Fibroblast of gingiva (primary cell): ENCODE measurements around the gene CYP2W1.
"Not testable (repeated sequence)": the region's sequence is repeated elsewhere in the genome, so short reads cannot be mapped to it uniquely, and the experiment has no call there.

Experiments
- DNase-seq: peaks from one replicate; pipeline ENCODE4 v3.0.0-alpha.2; 2011; ENCODE audit warnings: low read depth

The CYP2W1 gene

DNA sequence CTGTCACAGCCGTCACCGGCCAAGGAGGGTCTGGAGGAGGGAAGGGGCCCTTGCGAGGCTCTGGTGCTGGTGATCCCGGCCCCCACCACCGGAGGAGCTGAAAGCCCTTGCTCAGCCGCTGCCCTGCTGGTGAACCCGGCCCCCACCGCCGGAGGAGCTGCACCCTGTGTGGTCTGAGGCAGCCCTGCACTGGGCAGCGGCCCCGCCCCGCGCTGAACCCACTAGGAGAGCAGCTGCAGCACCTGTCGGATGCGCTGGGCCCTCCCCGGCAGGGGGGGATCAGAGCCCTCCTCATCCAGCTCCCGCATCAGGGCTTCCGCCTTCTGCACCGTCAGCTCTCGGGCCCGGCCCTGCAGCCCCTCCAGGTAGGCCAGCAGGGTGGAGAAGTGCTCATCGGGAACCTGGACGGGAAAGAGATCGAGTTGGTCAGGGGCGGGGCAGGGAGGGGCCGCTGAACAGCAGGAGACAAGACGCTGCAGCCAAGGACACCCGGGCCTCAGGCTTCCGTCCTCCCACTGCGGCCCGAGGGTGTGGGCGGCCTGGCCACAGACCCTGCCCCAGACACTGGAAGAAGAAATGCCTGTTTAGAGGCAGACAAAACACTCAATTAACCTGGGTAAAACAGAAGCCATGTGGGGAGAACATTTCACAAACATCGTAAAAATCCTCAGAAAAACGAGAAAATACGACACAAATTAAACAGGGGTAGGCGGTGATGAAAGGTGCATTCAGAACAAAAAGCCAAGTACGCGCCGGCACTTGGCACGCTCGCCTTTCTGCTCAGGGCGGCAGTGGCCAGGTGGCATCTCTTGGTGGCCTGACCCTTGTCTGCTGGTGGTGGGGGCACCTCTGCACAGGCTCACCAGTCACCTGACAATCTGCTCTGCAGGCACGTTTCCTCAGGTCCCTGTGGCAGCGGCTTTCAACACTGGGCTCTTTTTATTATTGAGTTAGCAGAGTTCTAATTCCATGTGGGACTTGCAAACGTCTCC lies 14.7 kb downstream of the CYP2W1 start:
- no peak for DNase-seq

DNA sequence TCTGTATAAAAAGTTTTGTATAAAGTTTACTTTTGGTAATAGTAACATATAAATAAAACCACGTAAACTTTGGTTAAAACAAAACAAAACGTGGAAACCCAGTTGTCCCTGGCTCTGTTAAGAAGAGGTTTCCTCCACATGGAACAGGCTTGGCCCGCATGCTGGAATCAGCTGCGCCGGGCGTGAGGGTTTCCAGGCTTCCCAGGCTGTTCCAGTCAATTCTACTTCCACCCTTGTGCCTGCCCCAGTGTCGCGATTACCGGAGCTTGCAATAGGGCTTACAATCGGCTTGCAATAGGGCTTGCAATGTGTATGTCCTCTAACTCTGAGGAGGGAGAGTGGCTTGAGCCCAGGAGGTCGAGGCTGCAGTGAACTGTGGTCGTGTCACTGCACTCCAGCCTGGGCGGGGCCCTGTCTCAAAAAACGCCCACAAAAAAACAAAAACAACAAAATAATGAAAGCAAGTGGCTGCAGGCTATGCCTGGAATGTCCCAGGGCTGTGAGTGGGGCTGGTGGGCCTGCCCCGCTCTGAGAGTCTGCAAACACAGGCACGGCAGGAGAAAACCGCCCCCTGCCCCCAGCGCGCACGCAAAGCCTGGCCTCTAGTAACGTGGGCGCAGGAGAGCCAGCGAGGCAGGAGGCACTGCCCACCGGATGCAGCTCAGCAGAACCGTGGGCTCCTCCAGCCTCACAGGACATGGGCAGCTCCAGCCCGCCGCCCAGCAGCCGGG lies 16.3 kb downstream of the CYP2W1 start:
- no peak for DNase-seq

DNA sequence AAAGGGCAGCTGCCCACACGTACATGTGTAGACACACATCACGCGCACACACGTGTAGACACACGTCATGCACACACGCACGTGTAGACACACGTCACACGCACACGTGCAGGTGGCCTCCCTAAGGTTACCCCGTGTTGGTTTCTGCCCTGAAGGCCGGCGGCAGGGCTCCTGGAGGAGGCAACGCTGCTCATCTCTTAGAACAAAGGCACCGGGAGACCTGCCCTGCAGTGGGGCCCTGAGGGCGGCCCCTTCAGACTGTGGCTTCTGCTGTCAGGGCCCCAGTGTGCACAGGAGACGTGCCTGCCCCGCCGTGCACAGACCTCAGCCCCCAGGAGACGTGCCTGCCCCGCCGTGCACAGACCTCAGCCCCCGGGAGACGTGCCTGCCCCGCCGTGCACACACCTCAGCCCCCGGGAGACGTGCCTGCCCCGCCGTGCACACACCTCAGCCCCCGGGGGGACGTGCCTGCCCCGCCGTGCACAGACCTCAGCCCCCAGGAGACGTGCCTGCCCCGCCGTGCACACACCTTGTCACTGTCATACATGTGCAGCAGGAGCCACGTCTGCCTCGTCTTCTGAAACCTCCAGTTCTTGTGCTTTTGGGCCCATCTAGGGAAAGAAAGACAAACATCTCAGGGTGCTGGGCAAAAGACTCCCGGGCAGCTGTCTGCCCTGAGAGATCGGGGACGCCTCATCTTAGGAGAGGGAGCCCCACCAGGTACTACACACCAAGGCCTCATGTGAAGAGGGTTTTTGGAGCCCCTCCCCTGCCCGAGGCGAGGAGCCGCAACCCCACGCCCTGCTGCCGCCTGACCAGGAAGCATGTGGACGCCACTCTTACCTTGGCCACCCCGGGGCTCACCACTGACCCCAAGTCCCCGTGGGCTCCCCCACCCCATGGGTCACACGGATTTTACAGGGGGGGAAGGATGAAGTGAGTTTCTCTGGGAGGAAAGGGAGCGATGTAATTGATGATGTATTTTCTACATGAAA lies 17.3 kb downstream of the CYP2W1 start:
- DNase-seq = no peak

DNA sequence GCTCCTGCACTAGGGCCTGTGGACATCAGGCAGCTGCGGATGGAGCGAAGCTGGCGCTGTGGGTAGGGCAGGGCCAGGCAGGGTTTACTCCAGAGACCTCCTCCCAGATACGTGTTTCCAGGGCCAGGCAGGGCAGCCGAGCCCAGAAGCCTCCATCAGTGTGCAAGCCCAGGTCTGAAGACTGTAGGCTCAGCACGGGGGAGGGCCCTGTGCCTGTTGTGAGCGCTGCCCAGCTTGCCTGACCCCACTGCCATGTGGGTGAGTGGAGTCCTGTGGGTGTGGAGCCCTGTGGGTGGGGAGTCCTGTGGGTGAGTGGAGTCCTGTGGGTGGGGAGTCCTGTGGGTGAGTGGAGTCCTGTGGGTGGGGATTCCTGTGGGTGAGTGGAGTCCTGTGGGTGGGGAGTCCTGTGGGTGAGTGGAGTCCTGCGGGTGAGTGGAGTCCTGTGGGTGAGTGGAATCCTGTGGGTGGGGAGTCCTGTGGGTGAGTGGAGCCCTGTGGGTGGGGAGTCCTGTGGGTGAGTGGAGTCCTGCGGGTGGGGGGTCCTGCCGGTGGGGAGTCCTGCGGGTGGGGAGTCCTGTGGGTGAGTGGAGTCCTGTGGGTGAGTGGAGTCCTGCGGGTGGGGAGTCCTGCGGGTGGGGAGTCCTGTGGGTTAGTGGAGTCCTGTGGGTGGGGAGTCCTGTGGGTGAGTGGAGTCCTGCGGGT lies 18.2 kb downstream of the CYP2W1 start:
- not testable (repeated sequence) for DNase-seq

DNA sequence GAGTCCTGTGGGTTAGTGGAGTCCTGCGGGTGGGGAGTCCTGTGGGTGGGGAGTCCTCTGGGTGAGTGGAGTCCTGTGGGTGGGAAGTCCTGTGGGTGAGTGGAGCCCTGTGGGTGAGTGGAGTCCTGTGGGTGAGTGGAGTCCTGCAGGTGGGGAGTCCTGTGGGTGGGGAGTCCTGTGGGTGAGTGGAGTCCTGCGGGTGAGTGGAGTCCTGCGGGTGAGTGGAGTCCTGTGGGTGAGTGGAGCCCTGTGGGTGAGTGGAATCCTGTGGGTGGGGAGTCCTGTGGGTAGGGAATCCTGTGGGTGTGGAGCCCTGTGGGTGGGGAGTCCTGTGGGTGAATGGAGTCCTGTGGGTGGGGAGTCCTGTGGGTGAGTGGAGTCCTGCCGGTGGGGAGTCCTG lies 19.0 kb downstream of the CYP2W1 start:
- DNase-seq = not testable (repeated sequence)

DNA sequence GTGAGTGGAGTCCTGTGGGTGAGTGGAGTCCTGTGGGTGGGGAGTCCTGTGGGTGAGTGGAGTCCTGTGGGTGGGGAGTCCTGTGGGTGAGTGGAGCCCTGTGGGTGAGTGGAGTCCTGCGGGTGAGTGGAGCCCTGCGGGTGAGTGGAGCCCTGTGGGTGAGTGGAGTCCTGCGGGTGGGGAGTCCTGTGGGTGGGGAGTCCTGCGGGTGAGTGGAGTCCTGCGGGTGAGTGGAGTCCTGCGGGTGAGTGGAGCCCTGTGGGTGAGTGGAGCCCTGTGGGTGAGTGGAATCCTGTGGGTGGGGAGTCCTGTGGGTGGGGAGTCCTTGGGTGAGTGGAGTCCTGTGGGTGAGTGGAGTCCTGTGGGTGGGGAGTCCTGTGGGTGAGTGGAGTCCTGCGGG lies 19.5 kb downstream of the CYP2W1 start:
- not testable (repeated sequence) for DNase-seq

DNA sequence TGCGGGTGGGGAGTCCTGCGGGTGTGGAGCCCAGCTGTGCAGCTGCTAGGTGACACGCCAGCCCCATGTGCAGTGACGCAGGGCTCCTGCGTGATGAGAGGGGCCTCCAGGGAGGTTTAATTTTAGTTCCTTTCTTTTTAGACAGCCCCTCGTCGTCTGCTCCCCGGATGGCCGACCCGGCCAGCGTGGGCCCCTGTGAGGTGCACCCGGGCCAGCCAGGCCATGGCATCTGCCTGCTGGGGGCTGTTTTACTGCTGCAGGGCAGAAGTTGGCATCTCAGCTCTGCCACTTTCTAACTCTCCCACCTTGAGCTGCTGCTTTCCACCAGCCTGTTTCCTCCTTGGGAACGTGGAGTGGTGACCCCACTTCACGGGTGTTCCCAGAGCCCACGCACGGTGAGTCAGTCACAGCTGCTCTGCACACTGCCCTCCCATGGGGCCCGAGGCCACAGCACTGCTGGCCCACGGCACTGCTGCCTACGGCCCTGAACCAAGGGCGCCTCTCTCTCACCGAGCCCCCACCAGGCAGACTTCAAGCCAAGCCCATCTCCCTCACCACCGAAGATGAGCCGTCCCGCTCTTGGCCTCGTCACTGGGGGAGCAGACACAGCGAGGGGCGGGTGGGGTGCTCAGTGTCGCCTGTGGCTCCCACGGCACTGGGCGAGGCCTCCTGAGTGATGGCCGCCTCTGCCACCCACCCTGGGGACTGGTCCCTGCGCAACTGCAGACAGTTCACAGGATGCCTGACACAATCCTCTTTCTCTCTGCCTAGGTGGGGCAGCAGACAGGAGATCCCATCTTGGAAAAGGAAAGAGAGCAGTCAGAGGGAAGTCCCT lies 21.3 kb downstream of the CYP2W1 start:
- DNase-seq = no peak

DNA sequence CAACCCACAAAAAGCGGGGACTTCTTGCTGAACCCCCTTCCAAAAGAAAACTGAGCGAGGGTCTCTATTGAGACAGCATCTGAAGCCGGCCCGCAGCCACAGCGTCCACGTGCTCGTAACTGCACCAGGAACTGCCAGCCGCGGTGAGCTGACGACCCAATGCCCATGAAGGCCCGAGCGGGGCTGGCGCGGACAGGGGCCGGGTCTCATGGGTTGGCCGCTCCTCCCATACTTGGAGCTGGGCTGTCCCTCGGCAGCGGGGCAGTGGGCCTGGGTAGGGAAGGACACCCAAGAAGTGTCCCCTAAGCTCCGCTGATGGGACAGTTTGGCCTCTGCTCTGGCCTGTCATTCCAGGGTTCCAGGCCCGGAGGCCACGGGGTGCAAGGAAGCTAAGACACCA lies 22.3 kb downstream of the CYP2W1 start:
- no peak for DNase-seq

DNA sequence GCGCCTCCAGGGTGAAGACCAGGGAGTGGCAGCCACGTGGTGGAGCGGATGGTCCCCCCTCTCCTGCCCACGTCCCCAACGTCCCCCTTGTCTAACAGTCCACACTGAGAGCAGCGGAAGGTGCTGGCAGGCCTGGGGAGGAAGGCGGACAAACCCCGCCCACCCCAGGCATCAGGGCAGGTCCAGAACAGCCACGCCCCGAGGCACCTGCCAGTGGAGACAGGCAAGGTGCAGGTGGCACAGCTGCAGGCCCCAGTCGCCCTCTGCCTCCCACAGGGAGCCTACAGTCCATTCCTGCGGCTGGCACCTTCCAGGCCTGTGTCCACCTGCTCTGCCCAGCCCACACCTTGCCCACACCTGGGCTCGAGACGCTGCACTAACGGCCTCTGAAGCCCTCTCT lies 24.9 kb downstream of the CYP2W1 start:
- no peak for DNase-seq

DNA sequence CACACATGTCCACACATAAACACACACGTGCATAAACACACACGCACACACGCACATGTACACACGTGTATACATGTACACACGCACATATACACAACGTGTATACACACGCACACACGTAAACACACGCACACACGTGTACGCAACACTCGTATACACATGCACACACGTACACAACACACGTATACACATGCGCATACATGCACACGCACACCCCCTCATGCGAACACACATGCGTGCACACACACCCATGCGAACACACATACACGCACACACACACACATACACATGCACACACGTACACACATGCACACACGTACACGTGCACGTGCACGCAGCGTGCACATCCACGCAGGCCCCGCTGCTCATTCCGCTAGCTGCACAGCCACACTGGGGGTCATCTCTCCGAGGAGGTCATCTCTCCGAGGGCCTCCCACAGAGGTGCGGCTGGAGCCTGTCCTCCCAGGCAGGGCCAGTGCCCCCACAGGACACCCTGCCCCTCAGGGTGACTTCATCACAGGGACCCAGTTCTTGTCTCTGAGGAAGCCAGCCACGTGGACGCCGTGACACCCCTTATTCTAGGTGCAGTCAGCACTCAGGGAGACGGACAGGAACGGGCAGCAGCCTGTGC lies 25.9 kb downstream of the CYP2W1 start:
- no peak for DNase-seq

DNA sequence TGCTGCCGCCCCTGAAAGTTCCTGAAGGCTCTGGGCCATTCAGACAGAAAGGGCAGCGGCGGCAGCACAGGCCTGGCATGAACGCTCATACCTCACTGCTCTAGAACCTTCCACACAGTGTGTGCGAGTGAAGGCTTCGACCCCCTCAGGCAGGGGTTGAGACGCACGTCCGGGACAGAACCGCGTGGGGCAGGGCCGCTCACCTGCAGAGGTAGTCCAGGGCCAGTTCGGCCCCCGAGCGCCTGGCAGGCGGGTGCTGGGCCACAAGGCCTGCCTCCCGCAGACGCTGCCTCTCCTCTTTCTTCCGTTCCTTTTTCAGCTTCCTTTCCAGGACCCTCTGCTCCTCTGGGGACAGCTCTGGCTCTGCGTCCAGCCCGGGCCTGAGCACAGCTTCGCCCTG lies 26.8 kb downstream of the CYP2W1 start:
- DNase-seq = no peak

DNA sequence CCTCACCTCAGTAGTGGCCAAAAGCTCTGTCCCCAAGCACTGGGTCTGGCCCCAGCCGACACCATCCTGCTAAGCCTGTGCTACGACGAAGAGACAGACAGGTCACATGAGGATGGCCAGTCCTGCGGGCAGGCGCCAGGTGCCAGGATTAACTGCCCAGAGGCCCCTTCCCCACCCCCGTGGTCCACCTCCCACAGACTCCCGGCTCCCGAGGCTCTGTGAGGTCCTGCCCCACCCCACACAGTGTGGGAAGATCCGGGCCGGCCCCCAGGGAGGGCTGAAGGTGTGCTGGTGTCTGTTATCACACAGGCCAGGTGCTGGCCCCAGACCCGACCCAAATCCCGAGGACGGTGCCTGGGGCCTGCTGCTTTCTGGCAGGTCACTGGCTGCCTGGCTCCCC lies 27.2 kb downstream of the CYP2W1 start:
- no peak for DNase-seq

DNA sequence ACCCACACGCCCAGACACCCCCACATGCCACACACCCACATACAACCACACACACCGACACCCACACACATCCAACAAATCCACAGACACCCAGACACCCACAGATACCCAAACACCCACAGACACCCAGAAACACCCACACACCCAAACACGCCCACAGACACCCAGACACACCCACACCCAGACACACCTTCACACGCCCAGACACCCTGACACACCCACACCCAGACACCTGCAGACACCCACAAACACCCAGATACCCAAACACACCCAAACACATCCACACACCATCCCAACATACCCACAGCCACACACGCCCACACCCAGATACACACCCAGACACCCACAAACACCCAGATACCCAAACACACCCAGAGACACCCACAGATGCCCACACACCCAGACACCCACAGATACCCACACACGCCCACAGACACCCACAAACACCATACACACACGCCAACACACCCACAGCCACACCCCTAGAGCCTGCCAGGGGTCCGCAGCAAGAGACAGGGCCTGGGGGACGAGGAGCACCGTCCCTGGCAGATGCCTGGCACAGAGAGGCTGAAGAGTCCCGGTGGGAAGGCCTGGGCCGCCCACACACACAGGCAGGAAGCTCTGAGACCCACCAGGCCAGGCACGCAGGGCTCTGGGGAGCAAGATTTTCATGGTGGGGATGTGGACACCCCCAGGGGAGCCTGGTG lies 28.5 kb downstream of the CYP2W1 start:
- DNase-seq = no peak

DNA sequence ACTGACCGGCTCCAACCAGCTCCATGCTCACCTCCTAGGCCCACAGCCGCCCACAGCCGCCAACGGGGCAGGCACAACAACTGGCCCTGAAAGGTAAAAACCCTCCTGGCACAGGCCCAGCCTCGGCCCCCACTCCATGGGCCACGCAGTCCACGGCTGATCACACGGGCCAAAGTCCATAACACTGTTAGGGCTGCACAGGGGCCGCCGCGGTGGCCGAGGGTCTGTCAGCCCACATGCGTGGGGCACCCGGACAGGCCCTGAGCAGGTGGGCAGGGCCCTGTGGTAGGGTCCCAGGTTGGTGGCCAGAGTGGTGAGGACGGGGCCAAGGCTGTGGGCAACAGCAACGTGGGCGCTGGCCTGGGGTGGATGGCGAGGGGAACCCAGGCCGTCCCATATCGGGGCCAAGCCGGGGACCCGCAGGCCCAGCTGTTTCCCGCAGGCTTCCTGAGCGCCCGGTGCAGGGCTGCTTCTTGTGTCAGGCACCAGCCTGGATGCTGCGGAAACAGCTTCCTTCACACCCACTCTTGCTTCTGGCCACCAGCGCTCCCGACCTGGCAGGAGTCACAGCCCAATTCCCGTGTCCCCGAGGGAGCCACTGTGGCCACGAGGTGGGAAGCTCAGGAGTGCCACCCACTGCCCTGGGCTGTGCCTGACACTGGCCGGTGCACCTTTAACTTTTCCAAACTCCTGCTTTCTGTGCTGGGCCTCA lies 29.2 kb downstream of the CYP2W1 start:
- no peak for DNase-seq

DNA sequence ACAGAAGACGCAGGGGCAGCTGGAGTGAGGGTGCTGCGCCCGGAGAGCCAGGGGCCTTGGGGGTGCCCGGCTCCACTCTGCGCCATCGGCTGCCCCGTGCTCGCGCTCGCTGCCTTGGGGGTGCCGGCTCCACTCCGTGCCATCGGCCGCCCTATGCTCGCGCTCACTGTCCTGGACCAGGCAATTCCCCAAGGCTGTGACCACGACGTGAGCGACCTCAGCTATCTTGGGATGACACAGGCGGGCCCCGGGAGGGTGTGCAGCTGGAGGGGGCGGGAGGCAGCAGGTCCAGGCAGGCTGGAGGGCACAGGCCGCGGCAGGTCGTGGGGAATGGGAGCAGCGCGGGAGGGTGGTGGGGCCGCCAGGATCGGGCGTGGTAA lies 29.7 kb downstream of the CYP2W1 start:
- DNase-seq = no peak

DNA sequence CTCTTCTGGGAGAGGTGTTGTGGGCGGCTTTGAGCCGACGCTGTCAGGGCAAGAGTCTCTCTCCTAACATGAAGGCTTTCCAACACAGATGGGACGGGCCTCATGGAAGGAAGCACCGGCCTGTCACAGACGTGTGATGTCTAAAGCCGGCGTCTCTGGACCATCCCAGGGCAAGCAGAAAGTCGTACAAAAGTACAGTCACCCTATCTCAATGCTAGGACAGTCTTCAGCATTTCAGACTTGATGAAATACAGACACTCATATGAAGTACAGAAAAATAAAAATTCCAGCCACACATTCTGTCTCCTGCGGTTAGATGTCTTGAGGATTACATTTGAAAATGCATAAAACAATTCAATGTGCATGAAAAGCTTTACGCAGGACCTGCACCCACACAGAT lies 30.6 kb downstream of the CYP2W1 start:
- no peak for DNase-seq

DNA sequence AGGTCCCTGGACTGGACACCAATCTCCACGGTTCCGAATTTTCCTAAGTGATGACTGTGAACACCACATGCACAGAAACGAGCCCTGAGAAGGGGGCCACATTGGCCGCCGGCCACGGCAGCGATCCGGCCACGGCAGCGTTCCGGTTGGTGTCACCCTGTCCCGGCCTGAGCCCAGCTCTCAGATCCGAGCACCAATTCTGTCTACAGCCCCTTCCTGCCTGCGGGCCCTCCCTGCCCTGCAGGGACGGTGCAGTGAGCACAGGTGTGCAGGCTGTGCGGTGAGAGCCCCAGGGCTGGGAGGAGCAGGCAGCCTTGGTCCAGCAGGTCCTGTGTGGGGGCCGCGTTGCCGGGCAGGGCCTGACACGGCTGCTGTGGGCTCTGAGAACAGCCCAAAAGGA lies 31.7 kb downstream of the CYP2W1 start:
- no peak for DNase-seq

DNA sequence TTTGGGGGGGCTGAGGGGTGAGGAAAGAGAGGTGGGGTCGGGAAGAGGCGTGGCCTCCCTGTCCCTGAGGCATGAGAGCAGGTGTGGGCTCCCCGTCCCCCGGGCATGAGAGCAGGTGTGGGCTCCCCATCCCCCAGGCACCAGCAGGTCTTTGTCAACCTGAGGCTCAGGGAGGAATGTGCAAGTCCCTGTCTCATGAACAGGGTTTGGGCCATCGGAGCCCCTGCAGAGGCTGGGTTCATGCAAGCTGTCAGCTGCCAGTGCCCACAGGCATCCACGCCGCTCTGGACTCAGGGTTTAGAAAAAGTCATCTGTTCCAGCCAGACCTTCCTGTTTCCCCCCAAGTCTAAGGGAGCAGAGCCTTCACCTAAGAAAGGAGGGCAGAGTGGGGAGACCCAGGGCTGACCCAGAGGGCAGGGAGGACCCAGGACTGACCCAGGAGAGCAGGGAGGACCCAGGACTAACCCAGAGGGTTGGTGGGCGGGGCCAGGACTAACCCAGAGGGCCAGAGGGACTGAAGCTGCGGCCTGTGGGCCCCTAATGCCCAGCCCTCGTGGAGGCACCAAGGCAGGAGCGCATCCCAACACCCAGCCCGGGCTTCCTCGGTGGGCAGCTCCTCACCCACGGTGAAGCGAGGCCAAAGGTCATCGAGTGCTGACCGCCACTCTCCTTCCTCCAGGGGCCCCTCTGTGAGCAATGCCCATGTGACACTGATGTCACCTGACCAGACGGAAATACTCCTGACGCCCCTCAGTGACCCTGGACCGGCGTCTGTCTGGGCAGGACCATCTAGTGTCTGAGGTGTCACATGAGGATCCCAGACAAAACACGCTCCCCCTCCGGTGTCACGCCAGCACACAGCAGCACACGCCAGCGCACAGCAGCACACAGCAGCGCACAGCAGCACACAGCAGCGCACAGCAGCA lies 32.5 kb downstream of the CYP2W1 start:
- DNase-seq = no peak
